SK-N-MC (cell line): ENCODE data around the gene MYO5B.

Source experiments
- DNase-seq: peaks from one replicate; pipeline ENCODE4 v3.0.0-alpha.2; 2011; ENCODE audit warnings: low read depth, low spot score
- H3K27ac ChIP-seq: fragments of 200-600 bp; sonication (generic); 2 replicates; pipeline ENCODE4 v1.5.1; 2016; ENCODE audit warnings: mixed run types
- H3K36me3 ChIP-seq: fragments of 200-600 bp; sonication (generic); 2 replicates; pipeline ENCODE4 v1.6.1; 2017; ENCODE audit warnings: antibody characterized with exemption, low read length, mixed read lengths; ENCODE audit not compliant: insufficient read depth
- H3K4me3 ChIP-seq: fragments of 200-600 bp; sonication (generic); 2 replicates; pipeline ENCODE4 v1.5.1; 2016
- H3K9ac ChIP-seq: fragments of 200-600 bp; sonication (generic); 2 replicates; pipeline ENCODE4 v1.8.0; 2017; ENCODE audit warnings: mixed run types, mixed read lengths; ENCODE audit not compliant: insufficient read length
- H3K9me3 ChIP-seq: fragments of 200-600 bp; sonication (generic); 2 replicates; pipeline ENCODE4 v1.6.1; 2017; ENCODE audit warnings: low read depth, mild to moderate bottlenecking, antibody characterized with exemption, low read length, moderate library complexity, mixed read lengths
- EZH2 ChIP-seq: fragments of 200-600 bp; sonication (generic); IDR thresholded peaks from one replicate; pipeline ENCODE4 v1.6.1; 2017; ENCODE audit warnings: antibody characterized with exemption
- FOXP2 ChIP-seq: optimal IDR thresholded peaks from 2 replicates; pipeline ENCODE3; 2011; ENCODE audit warnings: mild to moderate bottlenecking, moderate library complexity; ENCODE audit not compliant: insufficient read depth; ENCODE audit errors: extremely low read length, control extremely low read depth
- POLR2AphosphoS5 ChIP-seq: IDR thresholded peaks from 2 replicates; pipeline ENCODE4 v1.6.1; 2012; ENCODE audit warnings: mild to moderate bottlenecking, low read depth, low read length, borderline replicate concordance

The MYO5B gene

DNA sequence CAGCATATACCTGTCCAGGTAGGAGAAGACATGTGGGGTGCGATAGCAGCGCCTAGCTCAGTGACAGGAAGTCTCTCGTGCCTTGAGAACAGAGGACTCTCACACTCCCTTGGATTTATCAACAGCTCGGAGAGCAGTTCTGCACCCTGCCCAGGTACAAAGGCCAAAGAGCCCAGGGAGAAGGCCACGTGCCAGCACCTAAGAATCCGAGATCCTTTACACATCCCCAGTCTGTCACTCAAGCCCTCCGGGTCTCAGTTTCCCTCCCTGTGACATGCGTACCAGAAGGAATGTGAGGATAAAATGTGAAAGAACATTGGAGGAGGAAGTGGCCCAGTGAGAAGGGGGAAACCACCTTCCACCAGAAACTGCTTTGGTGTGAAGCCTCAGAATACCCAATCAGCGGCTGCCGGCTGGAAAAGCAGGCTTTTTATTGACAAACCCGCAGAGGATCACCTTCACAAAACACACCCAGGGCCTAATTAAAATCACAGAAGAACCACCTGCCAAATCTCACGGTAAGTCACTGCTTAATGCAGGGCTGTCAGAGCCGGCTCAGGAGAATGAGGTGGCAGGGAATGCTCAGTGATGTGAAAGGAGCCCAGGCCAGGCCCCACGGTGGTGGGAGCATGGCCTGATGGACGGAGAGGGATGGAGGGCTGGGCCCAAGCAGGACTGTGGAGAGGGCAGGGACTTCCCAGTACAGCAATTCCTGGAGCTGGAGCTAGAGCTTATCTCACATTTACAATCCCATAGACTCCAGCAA, 66.3 kb downstream of the MYO5B start:
- no peak overlapping the region for H3K27ac ChIP-seq

DNA sequence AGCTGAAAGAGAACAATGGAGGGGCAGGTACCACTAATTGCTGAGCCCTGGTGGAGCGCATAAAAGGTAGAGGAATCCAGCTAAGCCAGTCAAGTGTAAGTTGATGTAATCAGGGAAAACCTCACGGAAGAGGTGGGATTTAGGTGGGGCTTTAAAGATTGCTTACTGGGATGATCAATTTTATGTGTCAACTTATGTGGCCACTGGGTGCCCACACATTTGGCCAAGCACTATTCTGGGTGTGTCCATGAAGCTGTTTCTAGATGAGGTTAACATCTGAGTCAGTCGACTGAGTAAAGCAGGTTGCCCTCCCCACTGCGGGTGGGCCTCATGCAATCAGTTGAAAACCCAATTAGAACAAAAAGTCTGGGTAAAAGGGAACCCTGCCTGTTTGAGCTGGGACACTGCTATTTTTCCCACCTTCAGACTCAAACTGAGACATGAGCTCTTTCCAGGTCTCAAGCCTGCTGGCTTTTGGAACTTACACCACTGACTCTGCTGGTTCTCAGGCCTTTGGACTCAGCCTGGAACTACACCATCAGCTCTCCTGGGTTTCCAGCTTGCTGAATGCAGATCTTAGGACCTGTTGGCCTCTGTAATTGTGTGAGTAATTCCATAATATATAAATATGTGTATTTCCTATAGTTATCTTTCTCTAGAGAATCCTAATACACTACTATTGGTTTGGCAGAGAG, 67.3 kb downstream of the MYO5B start:
- H3K27ac ChIP-seq: no peak overlapping the region
- TF ChIP-seq FOXP2: no peak
- no peak for TF ChIP-seq EZH2
- TF ChIP-seq POLR2AphosphoS5: no peak
- DNase-seq: no peak
- no peak overlapping the region for H3K9ac ChIP-seq
- no peaks in the 10 kb centered on the region for H3K36me3 ChIP-seq
- no peak overlapping the region for H3K4me3 ChIP-seq
- no peaks in the 10 kb centered on the region for H3K9me3 ChIP-seq

More for the DNA sequence above, 66.3 kb downstream of the MYO5B start:
- DNase-seq: no peak
- H3K9me3 ChIP-seq: no peaks in the 10 kb centered on the region
- H3K4me3 ChIP-seq: no peak overlapping the region
- no peak overlapping the region for H3K9ac ChIP-seq
- TF ChIP-seq POLR2AphosphoS5 (no peak), FOXP2 (no peak), EZH2 (no peak)
- no peaks in the 10 kb centered on the region for H3K36me3 ChIP-seq

DNA sequence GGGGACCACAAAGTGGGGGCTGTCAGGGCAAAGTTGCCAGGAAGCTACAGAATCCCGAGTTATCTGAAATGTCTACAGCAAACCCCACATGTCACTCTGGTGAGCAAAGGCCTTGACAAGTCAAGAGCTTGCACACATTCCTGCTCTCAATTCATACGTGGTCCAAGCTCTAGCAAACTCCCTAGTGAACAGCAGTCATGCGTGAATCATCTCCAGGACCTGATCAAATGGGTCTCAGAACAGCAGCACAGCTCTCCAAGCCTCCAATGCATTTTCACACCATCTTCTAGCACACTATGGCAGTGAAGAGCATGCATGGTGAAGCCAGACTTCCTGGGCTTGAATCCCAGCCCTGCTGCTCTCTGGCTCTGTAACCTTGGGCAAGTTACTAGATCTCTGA, 68.5 kb downstream of the MYO5B start:
- DNase-seq: no peak
- Histone ChIP-seq H3K27ac (no peak overlapping the region), H3K36me3 (no peaks in the 10 kb centered on the region), H3K4me3 (no peak overlapping the region), H3K9me3 (no peaks in the 10 kb centered on the region), H3K9ac (no peak overlapping the region)
- TF ChIP-seq EZH2: no peak
- no peak for TF ChIP-seq POLR2AphosphoS5
- no peak for TF ChIP-seq FOXP2

DNA sequence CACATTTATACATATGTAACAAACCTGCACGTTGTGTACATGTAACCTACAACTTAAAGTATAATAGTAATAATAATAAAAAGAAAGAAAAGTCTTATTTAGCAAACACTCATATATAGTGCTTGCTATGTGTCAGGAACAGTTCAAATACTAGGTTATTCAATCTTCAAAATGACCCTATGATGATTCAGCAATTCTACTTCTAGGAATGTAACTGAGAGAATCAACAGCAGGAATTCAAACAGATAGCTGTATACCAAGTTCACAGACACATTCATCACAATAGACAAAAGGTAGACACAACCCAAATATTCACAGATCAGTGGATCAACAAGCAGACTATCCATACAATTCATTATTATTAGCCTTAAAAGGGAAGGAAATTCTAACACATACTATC, 69.5 kb downstream of the MYO5B start:
- Histone ChIP-seq H3K36me3 (no peaks in the 10 kb centered on the region), H3K4me3 (no peak overlapping the region), H3K9ac (no peak overlapping the region), H3K27ac (no peak overlapping the region), H3K9me3 (no peaks in the 10 kb centered on the region)
- DNase-seq: no peak
- no peak for TF ChIP-seq EZH2
- no peak for TF ChIP-seq FOXP2
- TF ChIP-seq POLR2AphosphoS5: no peak

DNA sequence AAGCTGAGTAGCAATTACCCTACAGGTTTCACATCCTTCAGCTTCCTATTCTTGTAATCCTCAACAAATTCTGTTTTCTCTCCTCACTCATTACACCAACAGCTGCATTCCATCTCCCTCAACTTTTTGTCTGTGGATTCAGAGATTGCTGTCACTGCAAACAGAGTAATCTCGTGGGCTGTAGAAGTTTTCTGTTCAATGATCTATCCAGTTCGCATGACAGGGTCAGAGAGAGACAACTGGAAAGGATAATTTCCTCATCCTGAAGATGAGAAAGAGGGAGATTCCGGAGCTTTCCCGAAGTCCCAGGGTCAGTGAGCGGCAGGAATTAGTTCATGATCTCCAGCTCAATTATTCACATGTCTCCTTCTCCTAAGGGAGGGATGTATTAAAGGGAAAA, 75.7 kb downstream of the MYO5B start:
- Histone ChIP-seq H3K9ac (no peak overlapping the region), H3K9me3 (no peaks in the 10 kb centered on the region), H3K27ac (no peak overlapping the region), H3K4me3 (no peak overlapping the region), H3K36me3 (no peaks in the 10 kb centered on the region)
- DNase-seq: no peak
- no peak for TF ChIP-seq EZH2
- no peak for TF ChIP-seq POLR2AphosphoS5
- TF ChIP-seq FOXP2: no peak

DNA sequence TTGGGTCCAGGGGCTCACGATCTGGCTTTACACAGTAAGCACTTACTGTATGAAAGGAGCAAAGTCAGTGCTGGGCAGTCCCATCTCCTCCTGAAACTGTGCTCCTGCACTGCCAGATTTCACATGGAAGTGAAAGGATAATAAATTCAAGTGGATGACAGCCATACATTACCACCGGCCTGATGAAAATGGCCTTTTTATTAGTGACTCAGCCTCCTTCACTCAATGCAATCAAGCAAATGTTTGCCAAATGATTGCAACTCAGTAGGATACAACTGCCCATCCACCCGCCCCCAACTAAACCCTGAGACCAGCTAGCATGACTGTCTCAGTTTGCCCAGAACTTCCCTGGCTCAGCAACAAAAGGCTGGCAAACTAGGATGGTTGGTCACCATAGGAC, 77.1 kb downstream of the MYO5B start:
- no peak overlapping the region for H3K4me3 ChIP-seq
- H3K27ac ChIP-seq: no peak overlapping the region
- no peaks in the 10 kb centered on the region for H3K9me3 ChIP-seq

DNA sequence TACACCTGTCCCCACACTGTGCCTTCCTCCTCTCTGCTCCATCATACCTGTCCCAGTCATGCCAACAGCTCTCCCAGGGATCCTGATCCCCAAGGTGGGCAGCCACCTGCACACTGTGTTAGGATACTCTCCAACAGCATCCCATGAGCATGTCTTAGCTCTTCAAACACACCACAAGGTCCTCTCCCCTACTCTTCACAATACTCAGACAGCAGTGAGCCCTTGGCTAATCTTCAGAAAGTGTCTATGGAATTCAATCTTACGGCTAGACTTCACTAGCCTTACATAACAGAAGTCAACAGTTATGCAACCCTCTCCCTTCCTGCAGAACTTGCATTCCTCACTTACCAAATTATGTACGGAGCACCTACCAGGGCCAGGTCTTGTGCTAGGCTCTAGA, 79.9 kb downstream of the MYO5B start:
- Histone ChIP-seq H3K27ac (no peak overlapping the region), H3K36me3 (no peaks in the 10 kb centered on the region), H3K4me3 (no peak overlapping the region), H3K9me3 (no peaks in the 10 kb centered on the region), H3K9ac (no peak overlapping the region)
- TF ChIP-seq FOXP2: no peak
- TF ChIP-seq POLR2AphosphoS5: no peak
- TF ChIP-seq EZH2: no peak
- no peak for DNase-seq

More for the DNA sequence above, 77.1 kb downstream of the MYO5B start:
- no peak for TF ChIP-seq EZH2
- TF ChIP-seq POLR2AphosphoS5: no peak
- TF ChIP-seq FOXP2: no peak
- Histone ChIP-seq H3K36me3 (no peaks in the 10 kb centered on the region), H3K9ac (no peak overlapping the region)
- DNase-seq: no peak

DNA sequence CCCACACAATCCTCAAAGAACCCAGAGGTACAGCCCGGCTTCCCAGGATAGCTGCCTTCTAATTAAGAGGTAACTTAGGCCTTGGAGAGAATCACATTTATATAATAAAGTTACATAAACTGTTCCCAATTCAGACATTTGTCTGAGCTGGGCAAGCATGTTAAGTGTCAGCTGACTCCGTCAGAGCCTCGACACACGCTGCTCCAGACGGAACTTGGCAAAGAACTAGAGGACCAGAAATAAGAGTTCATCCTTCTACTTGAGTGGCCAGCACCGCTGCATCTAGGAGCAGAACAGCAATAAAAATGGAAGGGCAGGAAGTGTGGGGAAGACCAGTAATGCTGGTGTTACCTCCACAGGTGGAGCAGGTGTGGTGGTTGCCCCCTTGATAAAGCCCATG, 80.5 kb downstream of the MYO5B start:
- TF ChIP-seq FOXP2: no peak
- TF ChIP-seq POLR2AphosphoS5: no peak
- no peak for TF ChIP-seq EZH2
- no peaks in the 10 kb centered on the region for H3K36me3 ChIP-seq
- H3K27ac ChIP-seq: no peak overlapping the region
- H3K4me3 ChIP-seq: no peak overlapping the region
- no peak for DNase-seq
- no peak overlapping the region for H3K9ac ChIP-seq
- no peaks in the 10 kb centered on the region for H3K9me3 ChIP-seq

DNA sequence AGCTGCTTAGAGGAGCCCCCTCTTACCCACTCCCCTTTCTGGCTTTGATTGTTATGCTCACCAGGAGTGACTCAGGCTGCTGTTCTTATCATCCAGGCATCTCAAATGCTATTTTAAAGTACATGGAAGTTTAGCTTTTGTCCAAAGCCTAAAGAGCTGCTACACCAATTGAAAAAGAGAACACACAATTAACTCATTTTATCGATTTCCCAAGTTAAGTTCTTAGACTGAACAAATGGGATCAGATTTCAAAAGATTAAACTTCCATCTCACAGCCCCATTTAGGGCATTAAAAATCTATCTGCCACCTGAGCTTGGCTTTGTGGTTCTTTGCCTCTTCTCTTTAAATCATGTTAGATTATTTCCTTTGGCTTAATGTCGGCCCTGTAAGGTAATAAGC, 81.2 kb downstream of the MYO5B start:
- TF ChIP-seq FOXP2: no peak
- no peak for TF ChIP-seq POLR2AphosphoS5
- TF ChIP-seq EZH2: no peak
- H3K36me3 ChIP-seq: no peaks in the 10 kb centered on the region
- H3K4me3 ChIP-seq: no peak overlapping the region
- no peak overlapping the region for H3K9ac ChIP-seq
- H3K9me3 ChIP-seq: no peaks in the 10 kb centered on the region
- no peak overlapping the region for H3K27ac ChIP-seq
- no peak for DNase-seq

DNA sequence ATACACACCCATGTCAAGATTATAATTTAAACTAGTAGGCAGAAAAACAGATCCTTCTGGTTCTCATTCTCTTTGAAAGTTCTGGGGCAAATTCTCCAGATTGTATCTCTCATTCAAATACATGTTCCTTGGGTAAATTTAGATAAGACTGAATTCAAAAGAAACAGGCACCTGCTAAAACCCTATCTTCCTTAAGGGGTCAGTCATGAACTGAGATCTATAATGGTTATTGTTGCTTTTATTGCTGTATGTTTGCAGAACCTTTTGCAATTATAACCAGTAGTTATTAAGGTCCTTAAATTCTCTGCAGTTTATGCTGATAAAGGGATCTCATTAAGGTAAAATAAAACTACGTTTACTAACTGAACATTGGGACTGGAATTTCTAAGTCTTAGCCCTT, 83.5 kb downstream of the MYO5B start:
- Histone ChIP-seq H3K36me3 (no peaks in the 10 kb centered on the region), H3K9me3 (no peaks in the 10 kb centered on the region), H3K9ac (no peak overlapping the region), H3K27ac (no peak overlapping the region), H3K4me3 (no peak overlapping the region)
- DNase-seq: no peak
- TF ChIP-seq FOXP2 (no peak), POLR2AphosphoS5 (no peak), EZH2 (no peak)
